ENCODE measurements around the gene C3orf70.

The C3orf70 gene

DNA sequence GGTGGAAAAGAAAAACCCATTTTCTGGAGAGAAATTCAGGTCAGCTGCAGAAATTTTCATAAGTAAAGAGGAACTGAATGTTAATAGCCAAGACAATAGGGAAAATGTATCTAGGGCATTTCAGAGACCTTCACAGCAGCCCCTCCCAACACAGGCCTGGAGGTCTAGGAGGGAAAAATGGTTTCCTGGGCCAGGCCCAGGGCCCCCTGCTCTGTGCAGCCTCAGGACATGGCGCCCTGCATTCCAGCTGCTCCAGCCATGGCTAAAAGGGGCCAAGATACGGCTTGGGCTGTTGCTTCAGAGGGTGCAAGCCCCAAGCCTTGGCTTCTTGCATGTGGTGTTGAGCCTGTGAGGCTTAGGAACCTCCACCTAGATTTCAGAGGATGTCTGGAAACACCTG is 92.2 kb downstream of the C3orf70 start:
- H3K27me3 ChIP-seq (ENCODE audit: control insufficient read depth, insufficient read depth, low read length) = no peaks in the 10 kb centered on the region
- no peaks in the 10 kb centered on the region for H3K4me1 ChIP-seq (ENCODE audit: control insufficient read depth, insufficient read depth, low read length)
- no peaks in the 10 kb centered on the region for H3K9me3 ChIP-seq (ENCODE audit: control insufficient read depth, low read length)
- no peak overlapping the region for H3K4me3 ChIP-seq (ENCODE audit: low read length)
- H3K9ac ChIP-seq (ENCODE audit: low read length) = no peak overlapping the region
- H3K36me3 ChIP-seq (ENCODE audit: control insufficient read depth, insufficient read depth, low read length) = no peaks in the 10 kb centered on the region

GRCh38 chr3:185059766-185060165 is 93.1 kb downstream of the C3orf70 start:
- Histone ChIP-seq H3K9ac (ENCODE audit: low read length) (no peak overlapping the region), H3K36me3 (ENCODE audit: control insufficient read depth, insufficient read depth, low read length) (no peaks in the 10 kb centered on the region), H3K27me3 (ENCODE audit: control insufficient read depth, insufficient read depth, low read length) (no peaks in the 10 kb centered on the region), H3K4me1 (ENCODE audit: control insufficient read depth, insufficient read depth, low read length) (no peaks in the 10 kb centered on the region), H3K9me3 (ENCODE audit: control insufficient read depth, low read length) (no peaks in the 10 kb centered on the region), H3K4me3 (ENCODE audit: low read length) (no peak overlapping the region)

- H3K4me3 ChIP-seq (ENCODE audit: low read length) = no peak overlapping the region
- no peaks in the 10 kb centered on the region for H3K27me3 ChIP-seq (ENCODE audit: control insufficient read depth, insufficient read depth, low read length)
- no peaks in the 10 kb centered on the region for H3K9me3 ChIP-seq (ENCODE audit: control insufficient read depth, low read length)
- H3K4me1 ChIP-seq (ENCODE audit: control insufficient read depth, insufficient read depth, low read length) = no peaks in the 10 kb centered on the region
- no peaks in the 10 kb centered on the region for H3K36me3 ChIP-seq (ENCODE audit: control insufficient read depth, insufficient read depth, low read length)
- no peak overlapping the region for H3K9ac ChIP-seq (ENCODE audit: low read length)
Observed at GRCh38 chr3:185058796-185059195, 94.1 kb downstream of the C3orf70 start.

DNA sequence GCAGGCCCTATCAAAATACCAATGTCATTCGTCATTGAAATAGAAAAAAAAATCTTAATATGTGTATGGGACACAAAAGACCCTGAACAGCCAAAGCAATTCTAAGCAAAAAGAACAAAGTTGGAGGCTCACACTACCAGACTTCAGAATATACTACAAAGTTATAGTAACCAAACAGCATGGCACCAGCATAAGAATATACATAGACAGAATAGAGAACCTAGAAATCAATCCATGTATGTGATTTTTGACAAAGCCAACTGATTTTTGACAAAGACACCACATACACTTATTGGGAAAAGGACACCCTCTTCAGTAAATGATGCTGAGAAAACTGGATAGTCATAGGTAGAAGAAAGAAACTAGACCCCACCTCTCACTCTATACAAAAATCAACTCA is 95.0 kb downstream of the C3orf70 start:
- H3K4me1 ChIP-seq (ENCODE audit: control insufficient read depth, insufficient read depth, low read length) = no peaks in the 10 kb centered on the region
- no peaks in the 10 kb centered on the region for H3K27me3 ChIP-seq (ENCODE audit: control insufficient read depth, insufficient read depth, low read length)
- peaks cover under 1% of the 10 kb centered on the region for H3K36me3 ChIP-seq (ENCODE audit: control insufficient read depth, insufficient read depth, low read length)
- H3K4me3 ChIP-seq (ENCODE audit: low read length) = no peak overlapping the region
- no peaks in the 10 kb centered on the region for H3K9me3 ChIP-seq (ENCODE audit: control insufficient read depth, low read length)
- H3K9ac ChIP-seq (ENCODE audit: low read length) = no peak overlapping the region

DNA sequence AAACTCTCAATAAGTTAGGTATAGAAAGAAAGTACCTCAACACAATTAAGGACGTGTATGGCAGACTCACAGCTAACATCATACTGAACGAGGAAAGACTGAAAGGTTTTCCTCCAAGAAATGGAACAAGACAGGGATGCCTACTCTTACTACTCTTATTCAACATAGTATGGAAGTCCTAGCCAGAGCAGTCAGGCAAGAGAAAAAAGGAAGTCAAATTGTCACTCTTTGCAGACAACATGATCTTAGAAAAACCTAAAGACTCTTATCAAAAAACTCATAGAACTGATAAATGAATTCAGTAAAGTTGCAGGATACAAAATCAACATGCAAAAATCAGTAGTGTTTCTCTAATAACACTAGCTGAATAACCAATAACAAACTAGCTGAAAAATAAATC is 96.0 kb downstream of the C3orf70 start:
- Histone ChIP-seq H3K4me1 (ENCODE audit: control insufficient read depth, insufficient read depth, low read length) (no peaks in the 10 kb centered on the region), H3K9me3 (ENCODE audit: control insufficient read depth, low read length) (no peaks in the 10 kb centered on the region), H3K9ac (ENCODE audit: low read length) (no peak overlapping the region), H3K27me3 (ENCODE audit: control insufficient read depth, insufficient read depth, low read length) (no peaks in the 10 kb centered on the region), H3K4me3 (ENCODE audit: low read length) (no peak overlapping the region), H3K36me3 (ENCODE audit: control insufficient read depth, insufficient read depth, low read length) (peaks cover 5% of the 10 kb centered on the region)

GRCh38 chr3:185052631-185053030 is 100.2 kb downstream of the C3orf70 start:
- peaks cover 11% of the 10 kb centered on the region for H3K36me3 ChIP-seq (ENCODE audit: control insufficient read depth, insufficient read depth, low read length)
- H3K4me3 ChIP-seq (ENCODE audit: low read length) = no peak overlapping the region

DNA sequence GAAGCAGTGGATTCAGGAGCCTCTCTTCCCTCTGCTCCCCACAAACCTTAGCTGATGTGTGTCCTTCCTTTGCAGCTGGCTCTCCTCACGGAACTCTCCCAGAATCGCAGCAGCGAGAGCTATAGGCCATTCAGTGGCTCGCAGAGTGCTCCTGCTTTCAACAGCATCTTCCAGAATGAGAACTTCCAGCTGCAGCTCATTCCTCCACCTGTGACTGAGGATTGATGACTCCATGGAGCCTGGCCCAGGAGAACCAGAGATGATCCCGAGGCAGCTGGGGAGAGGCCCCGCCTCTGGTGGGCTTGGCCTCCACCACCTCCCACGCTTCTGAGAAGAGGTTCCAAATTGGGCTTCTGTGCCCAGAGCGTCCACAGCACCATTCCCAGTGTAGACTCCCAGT is 101.1 kb downstream of the C3orf70 start:
- H3K9me3 ChIP-seq (ENCODE audit: control insufficient read depth, low read length) = no peaks in the 10 kb centered on the region
- H3K27me3 ChIP-seq (ENCODE audit: control insufficient read depth, insufficient read depth, low read length) = no peaks in the 10 kb centered on the region
- peaks cover 11% of the 10 kb centered on the region for H3K36me3 ChIP-seq (ENCODE audit: control insufficient read depth, insufficient read depth, low read length)
- H3K4me1 ChIP-seq (ENCODE audit: control insufficient read depth, insufficient read depth, low read length) = no peaks in the 10 kb centered on the region
- no peak overlapping the region for H3K4me3 ChIP-seq (ENCODE audit: low read length)
- H3K9ac ChIP-seq (ENCODE audit: low read length) = no peak overlapping the region

More at GRCh38 chr3:185052631-185053030, 100.2 kb downstream of the C3orf70 start:
- Histone ChIP-seq H3K9me3 (ENCODE audit: control insufficient read depth, low read length) (no peaks in the 10 kb centered on the region), H3K9ac (ENCODE audit: low read length) (no peak overlapping the region), H3K4me1 (ENCODE audit: control insufficient read depth, insufficient read depth, low read length) (no peaks in the 10 kb centered on the region), H3K27me3 (ENCODE audit: control insufficient read depth, insufficient read depth, low read length) (no peaks in the 10 kb centered on the region)

DNA sequence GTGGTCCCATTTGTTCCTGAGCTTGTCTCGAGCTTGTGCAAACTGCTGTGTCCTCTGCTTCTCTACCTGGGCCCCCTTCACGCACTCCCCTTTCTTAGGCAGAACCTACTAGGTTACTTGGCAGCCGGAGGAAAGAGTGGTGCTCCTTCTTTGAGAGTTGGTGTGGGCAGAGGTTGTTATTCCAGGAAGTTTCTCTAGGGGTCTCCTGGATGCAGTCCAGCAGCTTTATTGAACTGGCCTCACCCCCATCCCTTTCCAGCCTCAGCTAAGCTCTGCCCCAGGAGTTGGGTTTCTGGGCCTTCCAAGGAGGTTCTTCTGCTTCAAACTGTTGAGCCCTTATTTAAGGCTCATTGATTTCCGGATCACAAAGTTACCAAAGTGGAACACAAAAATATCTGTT is 103.2 kb downstream of the C3orf70 start:
- no peaks in the 10 kb centered on the region for H3K27me3 ChIP-seq (ENCODE audit: control insufficient read depth, insufficient read depth, low read length)
- no peak overlapping the region for H3K9ac ChIP-seq (ENCODE audit: low read length)
- no peaks in the 10 kb centered on the region for H3K9me3 ChIP-seq (ENCODE audit: control insufficient read depth, low read length)
- H3K36me3 ChIP-seq (ENCODE audit: control insufficient read depth, insufficient read depth, low read length) = peaks cover 11% of the 10 kb centered on the region
- no peak overlapping the region for H3K4me3 ChIP-seq (ENCODE audit: low read length)
- H3K4me1 ChIP-seq (ENCODE audit: control insufficient read depth, insufficient read depth, low read length) = no peaks in the 10 kb centered on the region

- Histone ChIP-seq H3K4me3 (ENCODE audit: low read length) (no peak overlapping the region), H3K9ac (ENCODE audit: low read length) (no peak overlapping the region), H3K4me1 (ENCODE audit: control insufficient read depth, insufficient read depth, low read length) (no peaks in the 10 kb centered on the region), H3K36me3 (ENCODE audit: control insufficient read depth, insufficient read depth, low read length) (peaks cover 6% of the 10 kb centered on the region), H3K9me3 (ENCODE audit: control insufficient read depth, low read length) (no peaks in the 10 kb centered on the region), H3K27me3 (ENCODE audit: control insufficient read depth, insufficient read depth, low read length) (no peaks in the 10 kb centered on the region)
Observed at GRCh38 chr3:185046603-185047002, 106.3 kb downstream of the C3orf70 start.

GRCh38 chr3:185046164-185046515 is 106.7 kb downstream of the C3orf70 start:
- H3K27me3 ChIP-seq (ENCODE audit: control insufficient read depth, insufficient read depth, low read length) = no peaks in the 10 kb centered on the region
- H3K9ac ChIP-seq (ENCODE audit: low read length) = no peak overlapping the region
- no peaks in the 10 kb centered on the region for H3K9me3 ChIP-seq (ENCODE audit: control insufficient read depth, low read length)
- H3K36me3 ChIP-seq (ENCODE audit: control insufficient read depth, insufficient read depth, low read length) = peaks cover 6% of the 10 kb centered on the region
- no peaks in the 10 kb centered on the region for H3K4me1 ChIP-seq (ENCODE audit: control insufficient read depth, insufficient read depth, low read length)
- no peak overlapping the region for H3K4me3 ChIP-seq (ENCODE audit: low read length)

GRCh38 chr3:185042312-185043050 is 110.4 kb downstream of the C3orf70 start:
- no peaks in the 10 kb centered on the region for H3K9me3 ChIP-seq (ENCODE audit: control insufficient read depth, low read length)
- H3K36me3 ChIP-seq (ENCODE audit: control insufficient read depth, insufficient read depth, low read length) = no peaks in the 10 kb centered on the region
- no peaks in the 10 kb centered on the region for H3K4me1 ChIP-seq (ENCODE audit: control insufficient read depth, insufficient read depth, low read length)
- H3K27me3 ChIP-seq (ENCODE audit: control insufficient read depth, insufficient read depth, low read length) = no peaks in the 10 kb centered on the region
- no peak overlapping the region for H3K4me3 ChIP-seq (ENCODE audit: low read length)
- no peak overlapping the region for H3K9ac ChIP-seq (ENCODE audit: low read length)

- Histone ChIP-seq H3K4me1 (ENCODE audit: control insufficient read depth, insufficient read depth, low read length) (no peaks in the 10 kb centered on the region), H3K9ac (ENCODE audit: low read length) (no peak overlapping the region), H3K4me3 (ENCODE audit: low read length) (no peak overlapping the region), H3K9me3 (ENCODE audit: control insufficient read depth, low read length) (no peaks in the 10 kb centered on the region), H3K27me3 (ENCODE audit: control insufficient read depth, insufficient read depth, low read length) (no peaks in the 10 kb centered on the region), H3K36me3 (ENCODE audit: control insufficient read depth, insufficient read depth, low read length) (no peaks in the 10 kb centered on the region)
Observed at GRCh38 chr3:185041540-185041939, 111.3 kb downstream of the C3orf70 start.

DNA sequence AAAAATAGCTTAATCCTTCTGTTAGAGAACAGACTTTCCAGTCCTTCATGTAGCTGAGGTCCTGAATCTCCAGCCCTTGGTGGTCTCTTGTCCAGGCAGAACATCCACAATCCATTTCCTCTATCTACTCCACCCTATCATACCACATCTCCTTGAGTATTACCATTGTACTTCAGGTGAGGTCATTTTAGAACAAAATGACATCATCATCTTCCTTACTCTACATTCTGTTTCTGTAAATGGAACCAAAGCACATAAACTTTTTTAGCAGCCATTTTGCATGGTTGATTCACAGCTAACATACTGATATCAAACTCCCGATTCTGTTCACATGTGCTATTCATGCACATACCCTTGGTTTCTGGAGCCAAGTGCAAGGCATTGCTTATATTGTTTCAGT is 112.4 kb downstream of the C3orf70 start:
- no peaks in the 10 kb centered on the region for H3K36me3 ChIP-seq (ENCODE audit: control insufficient read depth, insufficient read depth, low read length)
- no peaks in the 10 kb centered on the region for H3K4me1 ChIP-seq (ENCODE audit: control insufficient read depth, insufficient read depth, low read length)
- no peaks in the 10 kb centered on the region for H3K27me3 ChIP-seq (ENCODE audit: control insufficient read depth, insufficient read depth, low read length)
- no peak overlapping the region for H3K9ac ChIP-seq (ENCODE audit: low read length)
- H3K4me3 ChIP-seq (ENCODE audit: low read length) = no peak overlapping the region
- H3K9me3 ChIP-seq (ENCODE audit: control insufficient read depth, low read length) = no peaks in the 10 kb centered on the region
